ENCODE measurements around the gene CACNA1I. TPM values are rescaled to one million over a fixed set of nuclear protein-coding genes. Genes with fewer than 3 reads are reported as not detected.

Gene CACNA1I
- total and polyA plus RNA-seq, 2 experiments from 2014 or later = 0.42 to 2.4 TPM

DNA sequence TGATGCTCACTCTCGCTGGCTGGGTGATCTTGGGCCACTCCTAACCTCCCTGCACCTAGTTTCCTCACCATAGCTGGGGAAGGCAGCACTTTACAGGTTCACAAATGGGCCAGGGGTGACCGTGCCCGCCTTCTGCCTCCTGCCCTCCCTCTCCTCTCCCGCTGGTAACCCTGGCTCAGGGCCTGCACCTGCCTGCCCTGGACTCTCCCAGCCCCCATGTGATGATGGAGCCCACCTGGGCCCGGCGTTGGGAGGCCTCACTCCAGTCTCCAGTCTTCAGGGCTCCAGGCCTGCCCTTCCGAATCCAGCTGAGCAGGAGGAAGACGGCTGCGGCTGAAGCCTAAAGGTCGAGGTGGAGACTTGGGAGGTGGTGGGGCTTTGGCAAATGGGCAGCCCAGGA lies 152.9 kb downstream of the CACNA1I start (continued):
- TF ChIP-seq, protein P1, sequence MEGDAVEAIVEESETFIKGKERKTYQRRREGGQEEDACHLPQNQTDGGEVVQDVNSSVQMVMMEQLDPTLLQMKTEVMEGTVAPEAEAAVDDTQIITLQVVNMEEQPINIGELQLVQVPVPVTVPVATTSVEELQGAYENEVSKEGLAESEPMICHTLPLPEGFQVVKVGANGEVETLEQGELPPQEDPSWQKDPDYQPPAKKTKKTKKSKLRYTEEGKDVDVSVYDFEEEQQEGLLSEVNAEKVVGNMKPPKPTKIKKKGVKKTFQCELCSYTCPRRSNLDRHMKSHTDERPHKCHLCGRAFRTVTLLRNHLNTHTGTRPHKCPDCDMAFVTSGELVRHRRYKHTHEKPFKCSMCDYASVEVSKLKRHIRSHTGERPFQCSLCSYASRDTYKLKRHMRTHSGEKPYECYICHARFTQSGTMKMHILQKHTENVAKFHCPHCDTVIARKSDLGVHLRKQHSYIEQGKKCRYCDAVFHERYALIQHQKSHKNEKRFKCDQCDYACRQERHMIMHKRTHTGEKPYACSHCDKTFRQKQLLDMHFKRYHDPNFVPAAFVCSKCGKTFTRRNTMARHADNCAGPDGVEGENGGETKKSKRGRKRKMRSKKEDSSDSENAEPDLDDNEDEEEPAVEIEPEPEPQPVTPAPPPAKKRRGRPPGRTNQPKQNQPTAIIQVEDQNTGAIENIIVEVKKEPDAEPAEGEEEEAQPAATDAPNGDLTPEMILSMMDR (conservative IDR thresholded peaks at IDR 0.05; ENCODE audit: low read depth in 2 of 2) = no peak
- TF ChIP-seq EZH2phosphoT487 (IDR thresholded peaks at IDR 0.05; ENCODE audit: unreplicated experiment) (no peak), EZH2 (IDR thresholded peaks at IDR 0.05; ENCODE audit: low read depth, unreplicated experiment) (no peak)
- TF ChIP-seq, protein P2, sequence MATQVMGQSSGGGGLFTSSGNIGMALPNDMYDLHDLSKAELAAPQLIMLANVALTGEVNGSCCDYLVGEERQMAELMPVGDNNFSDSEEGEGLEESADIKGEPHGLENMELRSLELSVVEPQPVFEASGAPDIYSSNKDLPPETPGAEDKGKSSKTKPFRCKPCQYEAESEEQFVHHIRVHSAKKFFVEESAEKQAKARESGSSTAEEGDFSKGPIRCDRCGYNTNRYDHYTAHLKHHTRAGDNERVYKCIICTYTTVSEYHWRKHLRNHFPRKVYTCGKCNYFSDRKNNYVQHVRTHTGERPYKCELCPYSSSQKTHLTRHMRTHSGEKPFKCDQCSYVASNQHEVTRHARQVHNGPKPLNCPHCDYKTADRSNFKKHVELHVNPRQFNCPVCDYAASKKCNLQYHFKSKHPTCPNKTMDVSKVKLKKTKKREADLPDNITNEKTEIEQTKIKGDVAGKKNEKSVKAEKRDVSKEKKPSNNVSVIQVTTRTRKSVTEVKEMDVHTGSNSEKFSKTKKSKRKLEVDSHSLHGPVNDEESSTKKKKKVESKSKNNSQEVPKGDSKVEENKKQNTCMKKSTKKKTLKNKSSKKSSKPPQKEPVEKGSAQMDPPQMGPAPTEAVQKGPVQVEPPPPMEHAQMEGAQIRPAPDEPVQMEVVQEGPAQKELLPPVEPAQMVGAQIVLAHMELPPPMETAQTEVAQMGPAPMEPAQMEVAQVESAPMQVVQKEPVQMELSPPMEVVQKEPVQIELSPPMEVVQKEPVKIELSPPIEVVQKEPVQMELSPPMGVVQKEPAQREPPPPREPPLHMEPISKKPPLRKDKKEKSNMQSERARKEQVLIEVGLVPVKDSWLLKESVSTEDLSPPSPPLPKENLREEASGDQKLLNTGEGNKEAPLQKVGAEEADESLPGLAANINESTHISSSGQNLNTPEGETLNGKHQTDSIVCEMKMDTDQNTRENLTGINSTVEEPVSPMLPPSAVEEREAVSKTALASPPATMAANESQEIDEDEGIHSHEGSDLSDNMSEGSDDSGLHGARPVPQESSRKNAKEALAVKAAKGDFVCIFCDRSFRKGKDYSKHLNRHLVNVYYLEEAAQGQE (IDR thresholded peaks at IDR 0.05; ENCODE audit: unreplicated experiment) = no peak

DNA sequence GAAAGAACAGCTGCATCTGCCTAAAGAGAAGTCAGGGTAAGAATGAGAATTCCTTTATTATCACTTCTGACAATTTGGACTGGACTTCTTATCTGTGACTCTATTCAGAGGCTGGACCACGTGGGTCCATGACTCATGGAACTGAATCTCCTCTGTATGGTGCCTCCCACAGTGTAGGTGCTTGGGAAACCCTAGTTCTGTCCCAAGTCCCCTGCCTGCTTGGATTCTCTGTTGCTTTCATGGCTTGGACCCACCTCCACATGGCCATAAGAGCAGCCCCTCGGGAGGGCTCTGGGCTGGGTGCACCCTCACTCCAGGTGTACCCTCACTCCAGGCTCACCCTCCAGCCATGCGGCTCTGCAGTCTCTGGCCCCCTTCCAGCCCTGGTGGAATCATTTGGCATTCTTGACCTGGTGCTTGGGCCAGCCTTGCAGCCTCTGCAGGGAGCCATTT lies 153.4 kb downstream of the CACNA1I start:
- ATAC-seq = no peak
- Histone ChIP-seq H3K4me2 (no peak overlapping the region), H3K27ac (ENCODE audit: low read depth) (no peak overlapping the region), H4K20me1 (replicated peaks; ENCODE audit: insufficient read depth) (no peaks in the 10 kb centered on the region), H3K4me1 (ENCODE audit: insufficient read depth) (no peaks in the 10 kb centered on the region), H3F3A (replicated peaks; ENCODE audit: low read depth) (no peaks in the 10 kb centered on the region), H3K27me3 (ENCODE audit: insufficient read depth) (no peaks in the 10 kb centered on the region), H3K36me3 (ENCODE audit: insufficient read depth) (no peaks in the 10 kb centered on the region), H3K9me2 (ENCODE audit: insufficient read depth) (no peaks in the 10 kb centered on the region), H3K79me2 (replicated peaks; ENCODE audit: insufficient read depth) (no peaks in the 10 kb centered on the region), H2AFZ (no peak overlapping the region), H3K4me3 (no peak overlapping the region)
- no peak overlapping the region for H3K27ac Mint-ChIP-seq
- H3K4me3 Mint-ChIP-seq = no peak overlapping the region
- DNase-seq (ENCODE audit: low spot score) = no peak
- no peaks in the 10 kb centered on the region for H3K9me3 Mint-ChIP-seq
- peaks cover 12% of the 10 kb centered on the region for H3K4me1 Mint-ChIP-seq
- no peaks in the 10 kb centered on the region for H3K36me3 Mint-ChIP-seq (ENCODE audit: low read depth)
- H3K27me3 Mint-ChIP-seq (ENCODE audit: insufficient read depth, low read depth, poor library complexity) = peaks cover 9% of the 10 kb centered on the region
- no peak for TF ChIP-seq EZH2 (IDR thresholded peaks at IDR 0.05; ENCODE audit: low read depth, unreplicated experiment)
- TF ChIP-seq JUNB (IDR thresholded peaks at IDR 0.05; ENCODE audit: unreplicated experiment) = no peak
- TF ChIP-seq, protein P1 (conservative IDR thresholded peaks at IDR 0.05; ENCODE audit: low read depth in 2 of 2) = no peak
- TF ChIP-seq ZNF114 (CRISPR knock-in tag; IDR thresholded peaks at IDR 0.05) = no peak
- TF ChIP-seq EZH2phosphoT487 (IDR thresholded peaks at IDR 0.05; ENCODE audit: unreplicated experiment) = no peak
- no peak for TF ChIP-seq CREB1 (CRISPR knock-in tag; IDR thresholded peaks at IDR 0.05; ENCODE audit: low read depth)
- TF ChIP-seq, protein P3, sequence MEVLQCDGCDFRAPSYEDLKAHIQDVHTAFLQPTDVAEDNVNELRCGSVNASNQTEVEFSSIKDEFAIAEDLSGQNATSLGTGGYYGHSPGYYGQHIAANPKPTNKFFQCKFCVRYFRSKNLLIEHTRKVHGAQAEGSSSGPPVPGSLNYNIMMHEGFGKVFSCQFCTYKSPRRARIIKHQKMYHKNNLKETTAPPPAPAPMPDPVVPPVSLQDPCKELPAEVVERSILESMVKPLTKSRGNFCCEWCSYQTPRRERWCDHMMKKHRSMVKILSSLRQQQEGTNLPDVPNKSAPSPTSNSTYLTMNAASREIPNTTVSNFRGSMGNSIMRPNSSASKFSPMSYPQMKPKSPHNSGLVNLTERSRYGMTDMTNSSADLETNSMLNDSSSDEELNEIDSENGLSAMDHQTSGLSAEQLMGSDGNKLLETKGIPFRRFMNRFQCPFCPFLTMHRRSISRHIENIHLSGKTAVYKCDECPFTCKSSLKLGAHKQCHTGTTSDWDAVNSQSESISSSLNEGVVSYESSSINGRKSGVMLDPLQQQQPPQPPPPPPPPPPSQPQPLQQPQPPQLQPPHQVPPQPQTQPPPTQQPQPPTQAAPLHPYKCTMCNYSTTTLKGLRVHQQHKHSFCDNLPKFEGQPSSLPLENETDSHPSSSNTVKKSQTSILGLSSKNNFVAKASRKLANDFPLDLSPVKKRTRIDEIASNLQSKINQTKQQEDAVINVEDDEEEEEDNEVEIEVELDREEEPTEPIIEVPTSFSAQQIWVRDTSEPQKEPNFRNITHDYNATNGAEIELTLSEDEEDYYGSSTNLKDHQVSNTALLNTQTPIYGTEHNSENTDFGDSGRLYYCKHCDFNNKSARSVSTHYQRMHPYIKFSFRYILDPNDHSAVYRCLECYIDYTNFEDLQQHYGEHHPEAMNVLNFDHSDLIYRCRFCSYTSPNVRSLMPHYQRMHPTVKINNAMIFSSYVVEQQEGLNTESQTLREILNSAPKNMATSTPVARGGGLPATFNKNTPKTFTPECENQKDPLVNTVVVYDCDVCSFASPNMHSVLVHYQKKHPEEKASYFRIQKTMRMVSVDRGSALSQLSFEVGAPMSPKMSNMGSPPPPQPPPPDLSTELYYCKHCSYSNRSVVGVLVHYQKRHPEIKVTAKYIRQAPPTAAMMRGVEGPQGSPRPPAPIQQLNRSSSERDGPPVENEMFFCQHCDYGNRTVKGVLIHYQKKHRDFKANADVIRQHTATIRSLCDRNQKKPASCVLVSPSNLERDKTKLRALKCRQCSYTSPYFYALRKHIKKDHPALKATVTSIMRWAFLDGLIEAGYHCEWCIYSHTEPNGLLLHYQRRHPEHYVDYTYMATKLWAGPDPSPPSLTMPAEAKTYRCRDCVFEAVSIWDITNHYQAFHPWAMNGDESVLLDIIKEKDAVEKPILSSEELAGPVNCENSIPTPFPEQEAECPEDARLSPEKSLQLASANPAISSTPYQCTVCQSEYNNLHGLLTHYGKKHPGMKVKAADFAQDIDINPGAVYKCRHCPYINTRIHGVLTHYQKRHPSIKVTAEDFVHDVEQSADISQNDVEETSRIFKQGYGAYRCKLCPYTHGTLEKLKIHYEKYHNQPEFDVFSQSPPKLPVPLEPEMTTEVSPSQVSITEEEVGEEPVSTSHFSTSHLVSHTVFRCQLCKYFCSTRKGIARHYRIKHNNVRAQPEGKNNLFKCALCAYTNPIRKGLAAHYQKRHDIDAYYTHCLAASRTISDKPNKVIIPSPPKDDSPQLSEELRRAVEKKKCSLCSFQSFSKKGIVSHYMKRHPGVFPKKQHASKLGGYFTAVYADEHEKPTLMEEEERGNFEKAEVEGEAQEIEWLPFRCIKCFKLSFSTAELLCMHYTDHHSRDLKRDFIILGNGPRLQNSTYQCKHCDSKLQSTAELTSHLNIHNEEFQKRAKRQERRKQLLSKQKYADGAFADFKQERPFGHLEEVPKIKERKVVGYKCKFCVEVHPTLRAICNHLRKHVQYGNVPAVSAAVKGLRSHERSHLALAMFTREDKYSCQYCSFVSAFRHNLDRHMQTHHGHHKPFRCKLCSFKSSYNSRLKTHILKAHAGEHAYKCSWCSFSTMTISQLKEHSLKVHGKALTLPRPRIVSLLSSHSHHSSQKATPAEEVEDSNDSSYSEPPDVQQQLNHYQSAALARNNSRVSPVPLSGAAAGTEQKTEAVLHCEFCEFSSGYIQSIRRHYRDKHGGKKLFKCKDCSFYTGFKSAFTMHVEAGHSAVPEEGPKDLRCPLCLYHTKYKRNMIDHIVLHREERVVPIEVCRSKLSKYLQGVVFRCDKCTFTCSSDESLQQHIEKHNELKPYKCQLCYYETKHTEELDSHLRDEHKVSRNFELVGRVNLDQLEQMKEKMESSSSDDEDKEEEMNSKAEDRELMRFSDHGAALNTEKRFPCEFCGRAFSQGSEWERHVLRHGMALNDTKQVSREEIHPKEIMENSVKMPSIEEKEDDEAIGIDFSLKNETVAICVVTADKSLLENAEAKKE (CRISPR knock-in tag; IDR thresholded peaks at IDR 0.05) = no peak

Data from GM23338 (cell line).